Measurements from ENCODE around the gene GRIK4. TPM values are rescaled to one million over a fixed set of nuclear protein-coding genes. Genes with fewer than 3 reads are reported as not detected.

Gene GRIK4
- total and polyA plus RNA-seq, 2 donors from 2014 or later = 0.25 TPM; not detected in 1

GRCh38 chr11:120606211-120607010, 94.9 kb downstream of the GRIK4 start:
- no peak for FAIRE-seq
- Histone ChIP-seq H3K4me3 (ENCODE audit: low read length in 3 of 3) (no peak overlapping the region), H3K27ac (ENCODE audit: low read depth in 2 of 2, low read length in 2 of 2) (no peak overlapping the region), H3K36me3 (ENCODE audit: control insufficient read depth in 2 of 3, insufficient read depth in 3 of 3, low read length in 3 of 3) (no peaks in the 10 kb centered on the region), H3K9ac (ENCODE audit: low read length in 3 of 3) (no peak overlapping the region), H3K4me1 (ENCODE audit: control insufficient read depth in 2 of 3, insufficient read depth in 2 of 3, low read depth in 1 of 3, low read length in 3 of 3) (no peaks in the 10 kb centered on the region), H3K27me3 (ENCODE audit: control insufficient read depth, insufficient read depth, low read length) (no peaks in the 10 kb centered on the region), H3K9me3 (ENCODE audit: control insufficient read depth in 2 of 3, insufficient read depth in 1 of 3, low read length in 3 of 3) (no peaks in the 10 kb centered on the region)
- intact Hi-C loops (cut with DNase I) = no loop called here
- peak in 2 of 5 donors; percentile 23 to 29 for DNase-seq
- no peak for TF ChIP-seq CTCF (IDR thresholded peaks at IDR 0.05; ENCODE audit: borderline replicate concordance, extremely low read depth, insufficient read depth)

GRCh38 chr11:120608061-120608460, 96.5 kb downstream of the GRIK4 start:
- H3K36me3 ChIP-seq (ENCODE audit: control insufficient read depth in 2 of 3, insufficient read depth in 3 of 3, low read length in 3 of 3) = no peaks in the 10 kb centered on the region
- no peak overlapping the region for H3K9ac ChIP-seq (ENCODE audit: low read length in 3 of 3)
- intact Hi-C loops (cut with DNase I) = no loop called here
- no peaks in the 10 kb centered on the region for H3K4me1 ChIP-seq (ENCODE audit: control insufficient read depth in 2 of 3, insufficient read depth in 2 of 3, low read depth in 1 of 3, low read length in 3 of 3)
- no peak overlapping the region for H3K27ac ChIP-seq (ENCODE audit: low read depth in 2 of 2, low read length in 2 of 2)
- no peak for TF ChIP-seq CTCF (IDR thresholded peaks at IDR 0.05; ENCODE audit: borderline replicate concordance, extremely low read depth, insufficient read depth)
- FAIRE-seq = no peak
- no peaks in the 10 kb centered on the region for H3K9me3 ChIP-seq (ENCODE audit: control insufficient read depth in 2 of 3, insufficient read depth in 1 of 3, low read length in 3 of 3)
- DNase-seq = no peak
- H3K27me3 ChIP-seq (ENCODE audit: control insufficient read depth, insufficient read depth, low read length) = peaks cover 3% of the 10 kb centered on the region
- no peak overlapping the region for H3K4me3 ChIP-seq (ENCODE audit: low read length in 3 of 3)

- Histone ChIP-seq H3K36me3 (ENCODE audit: control insufficient read depth in 2 of 3, insufficient read depth in 3 of 3, low read length in 3 of 3) (no peaks in the 10 kb centered on the region), H3K9me3 (ENCODE audit: control insufficient read depth in 2 of 3, insufficient read depth in 1 of 3, low read length in 3 of 3) (no peaks in the 10 kb centered on the region), H3K4me1 (ENCODE audit: control insufficient read depth in 2 of 3, insufficient read depth in 2 of 3, low read depth in 1 of 3, low read length in 3 of 3) (peaks cover 0 to 3% (median 0%) of the 10 kb centered on the region in 3 donors), H3K9ac (ENCODE audit: low read length in 3 of 3) (no peak overlapping the region), H3K27ac (ENCODE audit: low read depth in 2 of 2, low read length in 2 of 2) (no peak overlapping the region), H3K27me3 (ENCODE audit: control insufficient read depth, insufficient read depth, low read length) (peaks cover 3% of the 10 kb centered on the region), H3K4me3 (ENCODE audit: low read length in 3 of 3) (no peak overlapping the region)
- DNase-seq (peak in 2 of 5 donors; percentile 44 to 80), FAIRE-seq (no peak)
- intact Hi-C loops (cut with DNase I) = no loop called here
- TF ChIP-seq CTCF (IDR thresholded peaks at IDR 0.05; ENCODE audit: borderline replicate concordance, extremely low read depth, insufficient read depth) = no peak
These were observed 97.2 kb downstream of the GRIK4 start for GRCh38 chr11:120608760-120609211.

Measured in kidney (tissue), 14 donors.